ENCODE results near the gene CDC42EP5.
A peak's percentile ranks its signal among the peaks of the same experiment; 100 is the strongest.
"Not testable (repeated sequence)": the region's sequence is repeated elsewhere in the genome, so short reads cannot be mapped to it uniquely, and the experiment has no call there.

Gene CDC42EP5

DNA sequence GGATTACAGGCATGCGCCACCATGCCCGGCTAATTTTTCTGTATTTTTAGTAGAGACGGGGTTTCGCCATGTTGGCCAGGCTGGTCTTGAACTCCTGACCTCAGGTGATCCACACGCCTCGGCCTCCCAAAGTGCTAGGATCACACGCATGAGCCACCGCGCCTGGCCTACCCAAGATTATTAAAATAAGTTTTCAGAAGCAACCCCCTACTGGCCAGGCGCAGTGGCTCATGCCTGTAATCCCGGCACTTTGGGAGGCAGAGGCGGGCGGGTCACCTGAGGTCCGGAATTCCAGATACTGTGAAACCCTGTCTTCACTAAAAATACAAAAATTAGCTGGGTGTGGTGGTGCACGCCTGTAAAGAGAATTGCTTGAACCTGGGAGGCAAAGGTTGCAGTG, 26.7 kb downstream of the CDC42EP5 start:
- not testable (repeated sequence) for DNase-seq

DNA sequence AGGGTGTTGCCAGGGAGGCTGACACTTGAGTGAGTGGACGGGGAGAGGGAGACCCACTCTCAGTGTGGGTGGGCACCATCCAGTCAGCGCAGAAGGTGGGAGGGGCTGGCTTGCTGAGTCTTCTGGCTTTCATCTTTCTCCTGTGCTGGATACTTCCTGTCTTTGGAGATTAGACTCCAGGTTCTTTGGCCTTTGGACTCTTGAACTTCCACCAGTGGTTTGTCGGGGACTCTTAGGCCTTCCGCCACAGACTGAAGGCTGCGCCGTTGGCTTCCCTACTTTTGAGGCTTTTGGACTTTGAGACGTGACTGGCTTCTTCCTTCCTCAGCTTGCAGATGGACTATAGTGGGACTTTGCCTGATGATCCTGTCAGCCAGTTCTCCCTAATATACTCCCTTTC, 28.4 kb downstream of the CDC42EP5 start:
- no peak for DNase-seq

DNA sequence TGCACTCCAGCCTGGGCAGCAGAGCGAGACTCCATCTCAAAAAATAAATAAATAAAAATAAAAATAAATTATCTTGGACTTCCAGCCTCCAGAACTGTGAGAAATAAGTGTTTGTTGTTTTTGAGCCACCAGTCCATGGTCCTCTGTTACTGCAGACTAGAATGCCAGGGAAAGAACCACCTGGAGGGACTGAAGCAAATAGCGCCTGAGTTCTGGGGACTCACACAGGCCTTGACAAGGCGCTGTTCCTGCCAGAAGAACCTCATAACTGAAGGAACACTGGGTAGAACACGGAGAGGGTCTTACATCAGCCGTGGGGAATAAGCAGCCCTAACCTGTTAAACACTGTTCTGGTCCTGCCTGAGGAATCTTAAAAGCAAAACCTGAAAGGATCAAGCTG, 32.5 kb downstream of the CDC42EP5 start:
- no peak for DNase-seq

DNA sequence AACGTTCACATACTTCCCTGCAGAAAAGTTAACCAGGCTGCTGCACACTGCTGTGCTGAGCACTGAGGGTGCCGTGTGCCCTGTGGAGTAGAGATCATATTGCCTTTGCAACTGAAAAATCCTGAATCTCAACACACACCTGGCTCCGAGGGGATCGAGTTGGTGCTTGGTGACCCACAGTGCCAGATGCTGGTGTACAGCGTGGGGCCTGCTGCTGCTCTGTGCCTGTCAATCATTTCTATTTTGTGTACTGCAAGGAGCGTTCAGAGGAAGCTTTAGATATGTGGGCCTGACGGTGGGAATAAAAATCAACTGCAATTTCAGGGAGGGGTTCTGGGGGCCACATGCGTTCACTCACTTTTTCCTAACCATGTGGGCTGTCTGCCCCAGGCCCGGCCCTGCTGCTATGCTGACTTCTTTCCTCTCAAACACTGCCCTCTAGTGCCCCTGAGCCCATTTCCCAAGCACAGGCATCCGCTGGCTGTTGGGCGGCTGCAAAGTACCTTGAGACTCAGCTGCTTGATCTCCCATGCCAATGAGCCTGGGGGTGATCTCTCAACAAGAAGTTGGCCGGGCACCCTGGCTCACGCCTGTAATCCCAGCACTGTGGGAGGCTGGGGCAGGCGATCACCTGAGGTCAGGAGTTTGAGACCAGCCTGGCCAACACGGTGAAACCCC, 33.8 kb downstream of the CDC42EP5 start:
- no peak for DNase-seq

DNA sequence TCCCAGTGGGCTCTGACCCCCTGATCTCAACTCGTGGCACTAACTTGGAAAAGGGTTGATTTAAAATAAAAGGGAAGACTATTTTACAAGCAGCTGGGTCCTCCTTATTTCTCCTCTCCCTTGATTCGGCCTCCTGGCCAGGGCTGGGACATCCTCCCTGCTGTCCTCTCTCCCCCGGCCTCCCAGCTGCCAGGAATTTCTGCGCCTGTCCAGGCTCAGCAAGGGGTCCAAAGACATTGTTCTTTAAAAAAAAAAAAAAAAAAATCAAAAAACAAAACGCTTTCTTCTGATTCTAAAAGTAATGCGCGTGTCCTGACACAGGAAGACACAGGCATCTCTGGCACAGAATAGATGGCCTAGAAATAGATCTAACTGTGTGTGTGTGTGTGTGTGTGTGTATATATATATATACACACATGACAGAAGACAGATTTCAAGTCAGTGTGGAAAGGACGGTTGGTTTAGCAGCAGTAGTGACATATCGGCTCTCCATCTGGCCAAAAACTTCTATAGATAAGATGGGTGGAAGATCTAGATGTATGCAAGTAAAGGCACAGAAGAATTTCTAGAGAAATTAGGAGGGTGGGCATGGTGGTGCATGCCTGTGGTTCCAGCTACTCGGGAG, 36.4 kb downstream of the CDC42EP5 start:
- DNase-seq, result no peak

DNA sequence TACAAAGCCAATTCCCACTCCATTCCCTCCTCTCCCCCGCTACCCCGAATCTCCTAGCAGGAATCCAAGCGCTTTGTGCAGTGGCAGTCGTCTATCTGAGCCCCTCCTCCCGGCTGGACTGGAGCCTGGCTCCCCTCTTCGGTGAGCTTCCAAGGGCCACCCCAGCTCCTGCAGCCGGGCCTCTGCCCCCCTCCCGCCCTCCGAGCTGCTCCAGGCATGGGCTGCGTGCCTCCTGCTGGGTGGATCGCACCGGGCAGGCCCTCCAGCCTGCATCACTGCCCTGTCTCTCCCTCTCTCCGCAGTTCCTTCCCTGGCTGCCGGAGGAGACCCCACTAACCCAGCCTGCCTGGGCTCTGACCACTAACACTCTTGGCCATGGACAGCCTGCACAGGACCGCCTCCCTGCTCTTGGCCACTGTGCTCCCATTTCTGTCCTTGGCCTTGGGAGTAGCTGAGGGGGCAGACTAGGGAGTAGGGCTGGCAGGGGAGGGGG, 37.0 kb downstream of the CDC42EP5 start:
- DNase-seq, result no peak

DNA sequence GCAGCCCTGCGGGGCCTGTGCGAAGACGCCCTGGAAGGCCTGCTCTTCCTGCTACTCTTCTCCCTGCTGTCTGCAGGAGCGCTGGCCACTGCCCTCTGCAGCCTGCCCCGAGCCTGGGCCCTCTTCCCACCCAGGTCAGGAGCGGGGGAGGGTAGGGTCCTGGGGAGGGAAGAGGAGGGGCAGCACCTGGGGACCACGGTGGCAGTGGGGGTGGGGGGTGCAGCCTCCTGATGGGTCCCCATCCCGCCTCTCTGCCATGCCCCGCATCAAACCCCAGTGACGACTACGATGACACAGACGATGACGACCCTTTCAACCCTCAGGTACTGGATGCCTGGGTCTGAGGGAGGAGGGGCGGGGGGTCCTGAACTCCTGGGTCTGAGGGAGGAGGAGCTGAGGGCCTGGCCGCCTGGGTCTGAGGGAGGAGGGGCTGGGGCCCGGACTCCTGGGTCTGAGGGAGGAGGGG, 37.5 kb downstream of the CDC42EP5 start:
- no peak for DNase-seq

DNA sequence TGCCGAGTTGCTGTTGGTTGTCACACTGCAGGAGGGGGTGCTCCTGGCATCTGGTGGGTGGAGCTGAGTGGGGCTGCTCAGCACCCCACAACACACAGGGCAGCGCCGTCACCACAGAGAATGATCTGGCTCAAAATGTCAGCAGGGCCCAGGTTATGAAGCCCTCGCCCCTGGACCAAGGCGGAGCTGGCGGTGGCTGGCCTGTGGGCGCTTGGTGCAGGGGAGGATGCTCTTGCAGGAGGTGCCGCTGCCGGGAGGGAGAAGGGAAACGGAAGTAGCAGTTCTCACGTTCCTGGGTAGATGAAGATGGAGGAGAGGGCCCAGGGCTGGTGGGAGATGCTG, 38.3 kb downstream of the CDC42EP5 start:
- peak; percentile 12 for DNase-seq

DNA sequence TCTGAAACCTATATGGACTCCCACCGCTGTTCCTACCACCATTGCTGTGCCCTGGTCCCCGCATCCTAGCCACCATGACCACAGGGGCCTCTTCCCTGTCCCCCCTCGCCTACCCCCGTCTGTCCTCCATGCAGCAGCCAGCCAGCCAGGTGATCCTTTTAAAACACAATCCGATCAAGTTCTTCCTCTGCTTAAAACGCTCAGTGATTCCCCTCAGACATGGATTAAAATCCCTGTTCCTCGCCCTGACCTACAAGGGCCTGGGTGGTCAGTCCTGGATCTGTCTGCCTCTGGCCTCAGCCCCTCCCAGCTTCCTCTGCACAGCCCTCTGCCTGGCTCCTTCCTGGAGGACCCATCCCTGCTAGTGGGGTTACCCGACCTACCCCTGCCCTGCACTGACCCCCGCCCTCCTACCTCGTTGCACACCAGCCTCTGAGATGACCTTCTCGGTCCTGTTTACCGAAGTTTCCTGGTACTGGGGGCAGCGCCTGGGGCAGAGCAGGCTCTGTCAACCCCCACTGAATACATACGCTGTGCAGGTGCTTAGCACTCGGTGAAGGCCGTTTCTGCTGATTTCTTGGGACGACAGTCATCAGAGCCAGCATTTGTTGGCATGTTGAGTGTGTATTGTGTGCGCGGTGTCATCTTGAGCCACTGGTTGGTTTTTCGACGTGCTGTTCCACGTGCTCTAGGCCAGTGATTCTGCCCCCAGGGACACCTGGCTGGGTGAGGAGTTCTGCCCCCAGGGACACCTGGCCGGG, 38.8 kb downstream of the CDC42EP5 start:
- DNase-seq, result no peak

DNA sequence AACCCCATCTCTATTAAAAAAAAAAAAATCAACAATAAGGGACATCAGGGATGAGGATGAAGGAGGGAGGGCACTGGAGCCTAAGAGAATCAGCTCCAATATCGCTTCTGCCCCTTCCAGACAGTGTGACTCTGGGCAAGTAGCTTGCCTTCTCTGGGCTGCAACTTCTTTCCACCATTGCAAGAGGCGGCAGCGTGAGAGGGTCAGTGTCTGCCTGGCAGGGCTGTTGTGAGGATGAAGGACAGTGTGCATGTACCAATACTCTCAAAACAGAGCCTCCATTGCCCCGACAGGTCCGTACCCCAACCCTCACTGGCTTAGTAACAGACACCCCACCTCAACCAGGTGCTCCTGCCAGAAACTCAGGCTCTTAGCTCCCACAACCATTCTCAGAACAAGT, 39.4 kb downstream of the CDC42EP5 start:
- DNase-seq, result no peak

DNA sequence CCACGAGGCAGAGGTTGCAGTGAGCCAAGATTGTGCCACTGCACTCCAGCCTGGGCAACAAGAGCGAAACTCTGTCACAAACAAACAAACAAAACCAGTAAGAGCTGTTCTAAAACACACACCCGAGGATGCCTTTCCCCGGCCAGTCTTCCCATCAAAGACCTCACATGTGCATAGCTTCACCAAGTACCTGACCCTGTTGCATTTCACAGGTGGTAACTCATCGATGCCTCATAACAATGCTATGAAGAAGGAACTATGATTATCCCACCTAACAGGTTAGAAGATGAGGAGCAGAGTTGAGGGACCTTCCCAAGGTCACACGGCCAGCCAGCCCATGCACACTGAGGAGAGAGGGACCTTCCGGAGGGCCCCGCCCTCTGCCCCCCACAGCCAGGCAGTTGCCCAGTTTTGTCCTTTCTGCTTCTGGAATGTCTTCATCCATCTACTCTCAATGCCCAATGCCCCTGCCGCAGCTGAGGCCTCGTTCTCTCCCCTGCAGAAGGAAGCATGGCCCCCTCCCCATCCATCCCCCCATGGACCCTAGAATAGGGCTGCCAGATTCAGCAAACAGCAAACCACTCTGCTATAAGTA, 40.9 kb downstream of the CDC42EP5 start:
- DNase-seq, result no peak

DNA sequence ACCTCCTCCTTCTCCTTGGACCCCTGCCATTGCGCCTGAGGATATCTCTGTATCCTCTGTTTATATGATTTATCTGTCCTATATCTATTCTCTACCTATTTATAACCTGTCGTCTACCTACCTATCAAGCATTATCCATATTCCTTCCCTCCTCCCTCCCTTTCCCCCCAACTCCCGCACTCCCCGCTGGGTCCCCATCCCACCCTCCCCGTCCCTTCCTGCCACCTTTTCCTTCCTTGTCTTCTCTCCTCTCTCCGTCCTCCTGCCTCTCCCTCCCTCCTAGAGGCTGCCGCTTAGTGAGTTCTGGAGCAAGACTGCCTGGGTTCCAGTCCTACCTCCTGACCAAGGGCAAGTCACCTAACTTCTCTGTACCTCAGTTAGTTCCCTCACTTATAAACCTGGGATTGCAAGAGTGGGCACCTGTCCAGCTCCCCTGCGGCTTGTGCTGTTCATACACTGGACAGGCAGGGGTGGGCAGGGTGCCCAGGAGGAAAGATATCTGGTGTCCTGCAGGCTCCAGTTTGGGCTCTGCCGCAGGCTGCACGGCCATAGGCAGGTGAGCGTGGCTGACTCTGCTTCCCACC, 41.7 kb downstream of the CDC42EP5 start:
- no peak for DNase-seq

DNA sequence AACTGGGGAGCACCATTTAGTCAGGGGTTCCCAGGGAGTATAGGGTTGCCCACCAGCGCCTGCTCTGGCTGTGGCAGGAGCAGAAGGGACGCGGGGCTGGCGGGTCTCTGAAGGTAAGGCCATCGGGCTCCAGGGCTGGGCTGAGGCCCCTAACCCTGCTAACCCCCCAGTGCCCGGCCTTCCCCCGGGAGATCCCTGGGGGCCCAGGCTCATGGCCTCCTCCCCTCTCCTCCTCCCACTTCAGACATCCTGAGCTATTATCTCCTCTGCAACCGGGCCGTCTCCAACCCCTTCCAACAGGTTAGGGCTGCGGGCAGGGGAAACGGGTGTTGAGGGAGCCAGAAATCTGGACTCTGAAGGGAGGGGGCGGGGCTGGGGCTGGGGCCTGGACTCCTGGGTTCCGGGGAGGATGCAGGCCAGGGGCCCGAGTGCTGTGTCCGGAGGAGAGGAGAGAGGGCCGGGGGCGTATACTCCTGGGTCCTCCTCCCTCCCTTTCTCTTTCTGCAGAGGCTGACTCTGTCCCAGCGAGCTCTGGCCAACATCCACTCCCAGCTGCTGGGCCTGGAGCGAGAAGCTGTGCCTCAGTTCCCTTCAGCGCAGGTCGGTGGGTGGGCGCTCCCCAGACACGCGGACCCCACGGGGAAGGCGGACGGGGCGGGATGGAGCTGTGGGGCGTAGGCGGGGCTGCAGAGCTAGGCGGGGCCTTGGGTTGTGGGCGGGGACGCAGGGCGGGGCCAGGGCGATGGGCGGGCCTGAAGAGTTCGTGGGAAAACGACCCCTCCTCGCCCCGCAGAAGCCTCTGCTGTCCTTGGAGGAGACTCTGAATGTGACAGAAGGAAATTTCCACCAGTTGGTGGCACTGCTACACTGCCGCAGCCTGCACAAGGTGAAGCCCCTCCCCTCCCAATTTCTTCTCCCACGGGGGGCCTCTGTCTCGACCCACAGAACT, 42.5 kb downstream of the CDC42EP5 start:
- DNase-seq, result no peak

DNA sequence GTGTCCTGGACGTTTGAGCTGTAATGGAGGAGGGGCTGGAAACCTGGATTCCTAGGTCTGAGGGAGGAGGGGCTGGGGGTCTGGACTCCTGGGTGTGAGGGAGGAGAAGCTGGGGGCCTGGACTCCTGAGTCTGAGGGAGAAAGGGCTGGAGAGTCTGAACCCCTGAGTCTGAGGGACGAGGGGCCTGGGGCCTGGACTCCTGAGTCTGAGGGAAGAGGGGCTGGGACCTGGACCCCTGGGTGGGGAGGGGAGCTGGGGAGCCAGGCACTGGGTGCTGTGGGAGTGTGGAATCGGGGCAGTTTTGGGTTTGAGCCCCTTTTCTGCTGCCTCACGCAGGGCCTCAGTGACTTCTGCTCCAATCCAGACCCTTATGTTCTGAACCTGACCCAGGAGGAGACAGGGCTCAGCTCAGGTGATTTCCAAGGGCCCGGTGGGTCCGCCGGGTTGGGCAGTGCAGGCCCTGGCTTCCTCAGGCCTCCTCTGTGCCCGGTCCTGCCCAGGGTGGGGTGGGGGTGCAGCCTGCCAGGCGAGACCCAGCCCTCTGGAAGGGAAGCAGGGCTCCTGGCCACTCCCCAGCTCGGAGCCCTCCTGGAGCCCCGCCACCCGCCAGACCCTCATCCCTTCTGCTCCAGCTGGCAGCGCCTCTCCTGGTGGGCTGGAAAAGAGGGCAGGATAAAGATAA, 43.4 kb downstream of the CDC42EP5 start:
- no peak for DNase-seq

DNA sequence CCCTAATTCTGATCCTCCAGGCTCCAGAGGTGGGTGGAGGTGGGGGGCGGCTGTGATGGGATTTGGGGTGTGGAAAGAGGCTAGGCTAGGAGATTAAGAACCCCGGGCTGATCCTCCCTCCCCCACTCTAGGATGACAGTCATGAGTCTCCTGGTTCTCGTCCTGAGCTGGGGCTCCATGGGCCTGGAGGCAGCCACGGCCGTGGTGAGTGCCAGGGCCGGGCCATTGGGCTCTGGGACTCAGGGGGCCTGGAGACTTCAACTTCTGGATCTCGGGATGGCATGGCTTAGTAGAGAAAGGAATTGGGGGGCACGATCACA, 44.0 kb downstream of the CDC42EP5 start:
- no peak for DNase-seq

DNA sequence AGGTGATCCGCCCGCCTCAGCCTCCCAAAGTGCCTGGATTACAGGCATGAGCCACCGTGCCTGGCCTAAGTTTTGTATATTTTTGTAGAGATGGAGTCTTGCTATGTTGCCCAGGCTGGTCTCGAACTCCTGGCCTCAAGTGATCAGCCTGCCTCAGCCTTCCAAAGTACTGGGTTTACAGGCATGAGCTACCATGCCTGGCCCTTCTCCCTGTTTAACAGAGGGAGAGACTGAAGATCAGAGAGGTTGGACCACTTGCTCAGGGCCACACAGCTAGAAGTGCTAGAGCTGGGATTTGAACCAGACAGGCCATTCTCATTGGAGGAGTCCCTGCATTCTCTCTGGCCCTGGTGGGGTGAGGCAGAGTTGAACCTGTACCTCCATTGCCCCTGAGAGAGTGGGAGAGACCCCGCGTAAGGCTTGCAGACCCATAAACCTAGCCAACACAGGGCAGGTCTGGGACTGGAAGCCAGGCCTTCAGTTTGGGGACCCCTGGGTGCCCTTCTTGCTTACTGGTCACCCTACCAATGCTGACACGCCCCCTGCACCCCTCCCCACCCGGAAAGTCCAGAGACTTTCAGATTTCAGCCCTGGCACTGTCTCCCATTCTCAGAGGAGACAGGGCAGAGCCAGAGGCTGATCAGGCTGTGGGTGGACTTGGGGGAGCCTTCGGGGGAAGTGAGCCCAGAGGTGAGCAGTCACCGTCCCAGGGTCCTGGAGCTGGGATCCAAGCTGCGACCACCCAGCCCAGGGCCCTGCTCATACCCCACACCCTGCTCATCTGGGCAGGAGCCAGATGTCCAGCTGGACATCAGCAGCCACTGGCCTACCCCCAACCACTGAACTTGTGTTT, 44.5 kb downstream of the CDC42EP5 start:
- no peak for DNase-seq

DNA sequence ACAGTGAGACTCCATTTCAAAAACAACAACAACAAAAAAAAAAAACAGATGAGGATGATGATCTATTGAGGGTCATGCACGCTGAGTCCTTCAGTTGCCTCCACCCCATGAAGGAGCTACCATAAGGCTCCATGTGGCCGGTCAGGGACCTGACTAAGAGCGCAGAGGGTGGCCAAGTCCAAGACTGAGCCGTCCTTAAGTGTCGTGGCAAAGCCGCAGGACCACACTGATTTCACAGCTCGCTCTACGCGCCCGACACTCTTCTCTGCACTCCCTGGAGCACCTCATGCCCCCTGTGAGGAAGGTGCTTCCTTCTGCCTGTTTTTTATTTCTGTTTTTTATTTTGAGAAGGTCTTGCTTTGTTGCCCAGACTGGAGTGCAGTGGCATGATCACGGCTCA, 45.5 kb downstream of the CDC42EP5 start:
- DNase-seq, result no peak

DNA sequence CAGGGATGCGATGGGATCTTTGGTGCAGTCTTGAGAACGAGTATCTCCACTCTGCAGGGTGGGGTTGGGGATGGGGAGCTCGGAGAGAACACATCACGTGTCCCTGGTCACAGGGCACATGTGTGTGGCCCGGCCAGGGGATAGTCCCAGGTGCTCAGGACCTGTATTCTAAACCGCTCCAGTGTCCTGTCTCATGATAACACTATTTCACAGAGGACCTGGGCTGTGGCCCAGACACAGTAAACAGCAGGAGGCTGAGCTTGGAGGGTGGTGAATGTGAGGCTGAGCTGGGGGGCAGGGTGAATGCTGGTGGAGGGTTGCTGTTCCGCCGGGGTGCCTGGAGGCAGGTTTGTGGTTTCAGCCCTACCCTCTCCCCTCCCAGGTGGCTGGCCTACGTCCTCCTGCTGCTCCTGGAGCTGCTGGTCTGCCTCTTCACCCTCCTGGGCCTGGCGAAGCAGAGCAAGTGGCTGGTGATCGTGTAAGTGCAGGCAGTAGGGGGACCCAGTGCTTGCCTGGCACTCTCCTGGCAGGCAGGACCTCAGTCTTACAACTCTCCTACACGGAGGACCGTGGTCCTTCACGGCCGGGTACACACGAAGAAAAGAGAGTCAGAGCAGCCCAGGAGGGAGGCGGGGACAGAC, 46.7 kb downstream of the CDC42EP5 start:
- no peak for DNase-seq

DNA sequence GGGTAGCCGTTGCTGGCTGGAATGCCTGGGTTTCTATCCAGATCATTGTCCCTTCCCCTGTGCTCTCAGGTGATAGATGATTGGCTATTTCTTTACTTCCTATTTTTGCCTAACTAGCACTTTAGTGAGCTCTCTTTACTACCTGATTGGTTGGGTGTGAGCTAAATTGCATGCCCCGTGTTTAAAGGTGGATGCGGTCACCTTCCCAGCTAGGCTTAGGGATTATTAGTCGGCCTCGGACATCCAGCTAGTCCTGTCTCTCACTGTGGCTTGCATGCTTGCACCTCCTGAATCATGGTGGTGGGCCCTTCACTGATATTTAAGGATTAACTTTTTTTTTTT, 47.7 kb downstream of the CDC42EP5 start:
- DNase-seq, result no peak

DNA sequence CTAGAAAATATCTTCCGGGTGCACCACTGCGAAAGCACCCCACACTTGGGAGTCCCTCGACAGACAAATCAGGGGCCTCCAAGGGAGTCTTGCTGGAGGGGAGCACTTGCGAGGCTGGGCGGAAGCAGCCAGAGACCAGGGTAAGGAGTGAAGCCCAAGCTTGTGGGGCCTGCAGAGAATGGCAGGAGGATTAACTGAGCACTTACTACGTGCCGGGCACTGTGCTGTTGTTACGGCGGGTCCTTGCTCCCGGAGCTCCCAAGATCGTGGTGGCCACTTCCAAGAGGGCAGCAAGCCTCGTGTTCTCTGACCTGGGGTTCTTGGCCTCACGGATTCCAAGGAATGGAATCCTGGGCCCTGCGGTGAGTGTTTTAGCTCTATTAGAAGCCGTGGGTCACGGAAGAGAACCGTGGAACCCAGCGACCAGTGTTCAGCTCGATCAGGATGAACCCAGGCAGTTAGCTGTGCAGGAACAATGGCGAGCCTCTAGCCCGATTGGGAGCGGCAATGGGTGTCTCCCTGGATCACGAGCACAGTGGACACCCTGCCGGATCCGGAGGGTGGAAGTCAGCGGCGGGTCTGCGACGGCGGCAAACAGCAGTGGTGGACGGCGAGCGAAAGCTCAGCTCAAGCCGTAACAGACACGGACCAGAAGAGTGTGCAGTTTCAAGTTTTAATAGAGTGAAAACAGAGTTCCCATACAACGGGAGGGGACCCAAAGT, 48.3 kb downstream of the CDC42EP5 start:
- DNase-seq, result no peak
